Measurements from ENCODE around the gene TIMM8B.
A peak's percentile ranks its signal among the peaks of the same experiment; 100 is the strongest.
"Not testable (repeated sequence)": the region's sequence is repeated elsewhere in the genome, so short reads cannot be mapped to it uniquely, and the experiment has no call there.

TIMM8B gene

GRCh38 chr11:112073941-112074811 is 12.4 kb downstream of the TIMM8B start, which contains the start of the genes NKAPD1 and PIH1D2:
TSS of gene NKAPD1 (plus strand) at chr11:112074299. CDS start at chr11:112075575, 1,276 bp downstream.
TSS of gene PIH1D2 (minus strand) at chr11:112074017. CDS start at chr11:112073174, 843 bp downstream.
- DNase-seq, result peak; percentile 88

DNA sequence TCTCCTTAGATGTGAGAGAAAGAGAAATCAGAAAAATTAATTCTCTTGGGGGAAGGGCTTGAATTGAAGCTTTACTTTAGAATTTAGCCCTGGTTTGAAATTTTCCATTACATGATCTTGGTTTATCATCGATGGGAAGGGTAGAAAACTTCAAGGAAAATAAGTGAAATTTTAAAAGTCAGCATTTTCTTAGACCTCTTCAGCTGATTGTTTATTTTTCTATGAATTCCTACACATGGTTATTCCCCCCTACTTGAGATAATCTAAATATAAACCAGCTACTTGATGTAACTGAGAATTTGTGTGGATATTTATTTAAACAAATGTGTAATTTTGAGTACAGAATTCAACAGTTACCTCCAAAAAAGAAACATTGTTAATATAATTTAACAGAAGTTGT is 23.6 kb downstream of the TIMM8B start:
- no peak for DNase-seq

DNA sequence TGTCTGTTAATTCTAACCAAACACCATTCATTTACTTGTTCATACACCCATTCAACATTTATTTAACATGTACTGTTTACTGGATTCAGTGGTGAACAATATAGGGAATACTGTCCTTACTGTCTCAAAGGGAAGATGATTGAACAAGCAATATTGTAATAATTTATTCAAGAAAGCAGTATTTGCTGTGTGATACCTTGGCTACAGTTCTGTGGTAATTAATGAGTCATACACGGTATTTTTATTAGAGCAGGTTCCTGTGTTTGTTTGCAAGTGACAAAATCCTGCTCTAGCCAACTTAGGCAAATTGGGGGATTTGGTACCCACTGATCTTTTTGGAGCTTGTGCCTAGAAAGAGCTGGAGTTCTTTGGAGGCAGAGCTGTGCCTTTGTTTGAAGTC is 28.5 kb downstream of the TIMM8B start:
- no peak for DNase-seq

- no peak for DNase-seq
Observed at GRCh38 chr11:112057170-112057569, 29.4 kb downstream of the TIMM8B start.

DNA sequence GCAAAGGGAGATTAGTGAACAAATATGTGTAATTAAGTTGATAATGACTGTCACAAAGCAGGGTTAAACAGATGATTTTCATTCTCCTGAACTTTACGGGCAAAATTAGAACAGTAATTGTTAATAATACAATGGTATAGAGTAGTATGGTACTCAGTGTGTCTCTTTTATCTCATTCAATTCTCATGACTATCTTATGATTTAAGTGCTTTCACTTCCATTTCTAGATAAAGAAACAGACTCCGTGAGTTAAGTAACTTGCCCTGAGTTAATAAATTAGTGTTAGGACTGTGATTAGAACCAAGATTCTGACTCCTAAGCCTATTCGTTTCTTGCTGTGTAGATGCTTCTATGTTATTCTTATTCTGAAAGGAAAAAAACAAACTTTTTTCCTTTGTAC is 34.8 kb downstream of the TIMM8B start:
- DNase-seq, result no peak

DNA sequence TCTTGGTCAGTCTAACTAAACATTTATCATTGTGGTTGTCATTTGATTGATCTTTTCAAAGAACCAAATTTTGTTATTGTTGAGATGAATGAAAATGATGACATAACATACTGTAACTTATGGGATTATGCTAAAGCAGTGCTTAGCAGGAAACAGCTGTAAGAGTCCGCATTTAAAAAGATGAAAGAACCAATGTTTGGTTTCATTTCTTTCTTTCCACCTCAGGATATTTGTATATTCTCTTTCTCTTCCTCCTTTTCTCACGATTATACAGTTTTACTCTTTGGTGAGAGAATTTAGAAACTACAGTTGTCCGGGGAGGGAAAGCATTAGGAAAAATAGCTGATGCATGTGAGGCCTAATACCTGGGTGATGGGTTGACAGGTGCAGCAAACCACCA is 35.8 kb downstream of the TIMM8B start:
- no peak for DNase-seq

- DNase-seq, result no peak
Observed at GRCh38 chr11:112049777-112050176, 36.8 kb downstream of the TIMM8B start.

DNA sequence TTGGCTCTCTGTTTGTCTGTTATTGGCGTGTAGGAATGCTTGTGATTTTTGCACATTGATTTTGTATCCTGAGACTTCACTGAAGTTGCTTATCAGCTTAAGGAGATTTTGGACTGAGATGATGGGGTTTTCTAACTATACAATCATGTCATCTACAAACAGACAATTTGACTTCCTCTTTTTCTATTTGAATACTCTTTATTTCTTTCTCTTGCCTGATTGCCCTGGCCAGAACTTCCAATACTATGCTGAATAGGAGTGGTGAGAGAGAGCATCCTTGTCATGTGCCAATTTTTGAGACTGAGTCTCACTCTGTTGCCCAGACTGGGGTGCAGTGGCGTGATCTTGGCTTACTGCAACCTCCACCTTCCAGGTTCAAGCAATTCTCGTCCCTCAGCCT is 38.3 kb downstream of the TIMM8B start:
- DNase-seq, result not testable (repeated sequence)

DNA sequence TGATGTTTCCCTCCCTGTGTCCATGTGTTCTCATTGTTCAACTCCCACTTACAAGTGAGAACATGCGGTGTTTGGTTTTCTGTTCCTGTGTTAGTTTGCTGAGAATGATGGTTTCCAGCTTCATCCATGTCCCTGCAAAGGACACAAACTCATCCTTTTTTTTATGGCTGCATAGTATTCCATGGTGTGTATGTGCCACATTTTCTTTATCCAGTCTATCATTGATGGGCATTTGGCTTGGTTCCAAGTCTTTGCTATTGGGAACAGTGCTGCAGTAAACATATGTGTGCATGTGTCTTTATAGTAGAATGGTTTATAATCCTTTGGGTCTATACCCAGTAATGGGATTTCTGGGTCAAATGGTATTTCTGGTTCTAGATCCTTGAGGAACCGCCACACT is 39.9 kb downstream of the TIMM8B start:
- not testable (repeated sequence) for DNase-seq

DNA sequence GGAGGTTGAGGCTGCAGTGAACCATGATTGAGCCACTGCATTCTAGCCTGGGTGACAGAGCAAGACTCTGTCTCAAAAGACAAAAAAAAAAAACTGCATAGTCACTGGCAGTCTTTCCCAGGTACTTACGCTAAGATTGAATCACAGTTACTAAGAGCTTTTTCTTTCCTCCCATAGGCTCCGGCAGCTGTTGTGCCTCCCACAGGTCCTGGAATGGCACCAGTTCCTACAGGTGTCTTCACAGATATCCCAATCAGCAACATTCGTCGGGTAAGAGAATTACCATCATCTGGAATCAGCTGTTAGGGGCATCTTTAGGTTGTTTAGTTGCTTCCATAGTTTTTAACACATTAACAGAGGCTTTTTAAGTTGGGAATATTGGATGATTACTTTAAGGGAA is 41.6 kb downstream of the TIMM8B start:
- no peak for DNase-seq

DNA sequence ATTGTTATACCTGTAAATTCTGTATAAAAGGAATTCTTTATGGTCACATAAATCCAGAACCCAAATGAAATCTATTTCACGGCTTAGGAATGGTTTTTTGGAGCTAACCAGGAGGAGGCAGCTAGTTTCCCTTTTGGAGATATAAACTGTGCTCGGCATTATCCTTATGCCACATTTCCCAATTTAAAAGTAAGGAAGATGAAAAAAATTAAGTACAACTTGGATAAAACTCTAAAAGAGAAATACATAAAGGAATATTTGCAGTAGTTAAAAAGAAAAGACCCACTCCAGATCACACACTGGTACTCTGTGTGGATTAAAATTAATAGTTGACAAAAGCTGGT is 43.6 kb downstream of the TIMM8B start:
- DNase-seq, result no peak

DNA sequence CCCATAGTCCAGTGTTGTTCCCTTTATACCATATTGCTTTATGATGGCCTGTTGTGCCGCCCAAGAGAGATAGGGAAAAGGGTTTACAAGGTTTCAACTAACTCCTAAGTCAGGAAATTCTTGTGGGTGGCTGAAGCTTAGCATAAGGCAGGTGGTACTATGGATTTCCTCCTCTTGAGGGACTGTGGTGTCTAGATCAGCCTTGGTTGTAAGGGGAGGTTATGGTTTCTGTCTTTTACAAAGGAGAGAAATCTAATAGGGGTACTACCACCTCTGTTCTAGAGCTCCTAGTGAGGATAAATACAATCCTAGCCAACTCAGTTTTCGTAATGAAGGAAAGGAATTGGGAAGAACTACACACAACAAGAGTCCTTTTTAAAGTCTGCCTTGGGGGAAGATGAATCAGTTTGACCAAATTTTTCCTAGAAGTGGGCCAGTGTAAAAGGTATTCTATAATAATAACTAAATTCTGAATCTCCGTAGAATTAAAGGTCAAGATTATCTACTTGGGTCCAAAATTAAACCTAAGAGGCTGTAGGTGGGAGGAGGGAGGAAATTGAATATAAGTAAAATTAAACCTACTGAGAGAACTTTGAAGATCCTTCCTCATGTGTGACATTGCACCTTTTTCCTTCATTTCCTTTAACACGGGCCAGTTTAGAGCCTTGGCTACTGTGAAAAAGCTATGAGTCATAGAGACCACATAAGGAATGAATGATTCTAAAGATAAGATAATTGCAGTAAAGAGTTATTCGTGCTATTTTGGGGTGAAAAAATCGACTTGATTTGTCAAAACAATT is 44.2 kb downstream of the TIMM8B start:
- DNase-seq, result no peak

GRCh38 chr11:112037527-112037926 is 49.0 kb downstream of the TIMM8B start:
- DNase-seq, result no peak

Data from NCI-H2029 (cell line).